Measurements from ENCODE around the gene KRT80.

Gene KRT80

GRCh38 chr12:52217223-52217622 lies 25.4 kb upstream of the KRT80 start:
- Histone ChIP-seq H3K9me3 (no peaks in the 10 kb centered on the region), H3K4me1 (peaks cover 42% of the 10 kb centered on the region), H3K36me3 (no peaks in the 10 kb centered on the region), H3K4me3 (ENCODE audit: low read depth, low read length) (no peak overlapping the region), H3K27me3 (no peaks in the 10 kb centered on the region)
- DNase-seq = peak; percentile 61
- TF ChIP-seq CTCF (IDR thresholded peaks at IDR 0.05; ENCODE audit: low read depth, low read length) = no peak

- TF ChIP-seq CTCF (IDR thresholded peaks at IDR 0.05; ENCODE audit: low read depth, low read length) = 0 out of 2 replicates have a peak, but pooled peaks have one; percentile 26
- Histone ChIP-seq H3K36me3 (no peaks in the 10 kb centered on the region), H3K27me3 (no peaks in the 10 kb centered on the region), H3K9me3 (no peaks in the 10 kb centered on the region), H3K4me3 (ENCODE audit: low read depth, low read length) (no peak overlapping the region), H3K4me1 (peaks cover 42% of the 10 kb centered on the region)
- DNase-seq = peak; percentile 33
These were observed 25.0 kb upstream of the KRT80 start for GRCh38 chr12:52216807-52217206.

GRCh38 chr12:52216100-52216499 lies 24.3 kb upstream of the KRT80 start:
- peaks cover 42% of the 10 kb centered on the region for H3K4me1 ChIP-seq

GRCh38 chr12:52215587-52216031 lies 23.8 kb upstream of the KRT80 start:
- DNase-seq = peak; percentile 80
- peaks cover 42% of the 10 kb centered on the region for H3K4me1 ChIP-seq
- no peak for TF ChIP-seq CTCF (IDR thresholded peaks at IDR 0.05; ENCODE audit: low read depth, low read length)

More at GRCh38 chr12:52216100-52216499, 24.3 kb upstream of the KRT80 start:
- H3K36me3 ChIP-seq = no peaks in the 10 kb centered on the region
- H3K9me3 ChIP-seq = no peaks in the 10 kb centered on the region
- no peak for DNase-seq
- H3K4me3 ChIP-seq (ENCODE audit: low read depth, low read length) = no peak overlapping the region
- H3K27me3 ChIP-seq = no peaks in the 10 kb centered on the region
- TF ChIP-seq CTCF (IDR thresholded peaks at IDR 0.05; ENCODE audit: low read depth, low read length) = no peak

GRCh38 chr12:52214421-52214802 lies 22.6 kb upstream of the KRT80 start:
- no peaks in the 10 kb centered on the region for H3K9me3 ChIP-seq
- peaks cover 42% of the 10 kb centered on the region for H3K4me1 ChIP-seq
- no peaks in the 10 kb centered on the region for H3K36me3 ChIP-seq
- peak; percentile 63 for TF ChIP-seq CTCF (IDR thresholded peaks at IDR 0.05; ENCODE audit: low read depth, low read length)
- DNase-seq = peak; percentile 46
- no peak overlapping the region for H3K4me3 ChIP-seq (ENCODE audit: low read depth, low read length)
- H3K27me3 ChIP-seq = no peaks in the 10 kb centered on the region

More at GRCh38 chr12:52215587-52216031, 23.8 kb upstream of the KRT80 start:
- Histone ChIP-seq H3K9me3 (no peaks in the 10 kb centered on the region), H3K4me3 (ENCODE audit: low read depth, low read length) (no peak overlapping the region), H3K27me3 (no peaks in the 10 kb centered on the region), H3K36me3 (no peaks in the 10 kb centered on the region)

- TF ChIP-seq CTCF (IDR thresholded peaks at IDR 0.05; ENCODE audit: low read depth, low read length) = peak; percentile 99
- Histone ChIP-seq H3K4me1 (peaks cover 44% of the 10 kb centered on the region), H3K36me3 (no peaks in the 10 kb centered on the region), H3K9me3 (no peaks in the 10 kb centered on the region), H3K4me3 (ENCODE audit: low read depth, low read length) (no peak overlapping the region), H3K27me3 (no peaks in the 10 kb centered on the region)
- DNase-seq = peak; percentile 90
These were observed 22.0 kb upstream of the KRT80 start for GRCh38 chr12:52213564-52214420.

Data from BE2C (cell line).